Bronchial epithelial cell (primary cell): ENCODE data around the gene ENTREP3. TPM values are rescaled to one million over a fixed set of nuclear protein-coding genes. Genes with fewer than 3 reads are reported as not detected.

ENCODE experiments used
- DNase-seq: peaks from one replicate; pipeline ENCODE4 v3.0.0-alpha.2; 2010; ENCODE audit warnings: low read depth
- FAIRE-seq: peaks from 2 replicates; lab custom pipeline; 2011; peaks lifted over from hg19 to GRCh38; lab: Jason Lieb, UNC
- H3K27me3 ChIP-seq: 2 replicates; pipeline ENCODE4 v1.5.1; 2011; ENCODE audit warnings: low read length; ENCODE audit not compliant: control insufficient read depth, insufficient read depth
- H3K36me3 ChIP-seq: 2 replicates; pipeline ENCODE4 v1.5.1; 2011; ENCODE audit warnings: low read length; ENCODE audit not compliant: control insufficient read depth, insufficient read depth
- H3K4me3 ChIP-seq: 2 replicates; pipeline ENCODE4 v1.5.1; 2011; ENCODE audit warnings: mild to moderate bottlenecking, low read depth, low read length, control low read depth
- total RNA-seq: library from RNA; depleted of rRNA; stranded (reverse); fragments of >200 nt; gene quantifications from 2 replicates; pipeline ENCODE4 v1.2.1, GENCODE V29; 2014
- TF ChIP-seq, protein P1 (sequence below): IDR thresholded peaks from 2 replicates; pipeline ENCODE4 v1.5.1; 2011; ENCODE audit warnings: mild to moderate bottlenecking, moderate library complexity, low read length, control low read depth, inconsistent platforms; ENCODE audit not compliant: insufficient read depth, severe bottlenecking

Gene ENTREP3, protein sequence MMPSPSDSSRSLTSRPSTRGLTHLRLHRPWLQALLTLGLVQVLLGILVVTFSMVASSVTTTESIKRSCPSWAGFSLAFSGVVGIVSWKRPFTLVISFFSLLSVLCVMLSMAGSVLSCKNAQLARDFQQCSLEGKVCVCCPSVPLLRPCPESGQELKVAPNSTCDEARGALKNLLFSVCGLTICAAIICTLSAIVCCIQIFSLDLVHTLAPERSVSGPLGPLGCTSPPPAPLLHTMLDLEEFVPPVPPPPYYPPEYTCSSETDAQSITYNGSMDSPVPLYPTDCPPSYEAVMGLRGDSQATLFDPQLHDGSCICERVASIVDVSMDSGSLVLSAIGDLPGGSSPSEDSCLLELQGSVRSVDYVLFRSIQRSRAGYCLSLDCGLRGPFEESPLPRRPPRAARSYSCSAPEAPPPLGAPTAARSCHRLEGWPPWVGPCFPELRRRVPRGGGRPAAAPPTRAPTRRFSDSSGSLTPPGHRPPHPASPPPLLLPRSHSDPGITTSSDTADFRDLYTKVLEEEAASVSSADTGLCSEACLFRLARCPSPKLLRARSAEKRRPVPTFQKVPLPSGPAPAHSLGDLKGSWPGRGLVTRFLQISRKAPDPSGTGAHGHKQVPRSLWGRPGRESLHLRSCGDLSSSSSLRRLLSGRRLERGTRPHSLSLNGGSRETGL
- total RNA-seq, result 3.2 and 3.7 TPM in 2 replicates

DNA sequence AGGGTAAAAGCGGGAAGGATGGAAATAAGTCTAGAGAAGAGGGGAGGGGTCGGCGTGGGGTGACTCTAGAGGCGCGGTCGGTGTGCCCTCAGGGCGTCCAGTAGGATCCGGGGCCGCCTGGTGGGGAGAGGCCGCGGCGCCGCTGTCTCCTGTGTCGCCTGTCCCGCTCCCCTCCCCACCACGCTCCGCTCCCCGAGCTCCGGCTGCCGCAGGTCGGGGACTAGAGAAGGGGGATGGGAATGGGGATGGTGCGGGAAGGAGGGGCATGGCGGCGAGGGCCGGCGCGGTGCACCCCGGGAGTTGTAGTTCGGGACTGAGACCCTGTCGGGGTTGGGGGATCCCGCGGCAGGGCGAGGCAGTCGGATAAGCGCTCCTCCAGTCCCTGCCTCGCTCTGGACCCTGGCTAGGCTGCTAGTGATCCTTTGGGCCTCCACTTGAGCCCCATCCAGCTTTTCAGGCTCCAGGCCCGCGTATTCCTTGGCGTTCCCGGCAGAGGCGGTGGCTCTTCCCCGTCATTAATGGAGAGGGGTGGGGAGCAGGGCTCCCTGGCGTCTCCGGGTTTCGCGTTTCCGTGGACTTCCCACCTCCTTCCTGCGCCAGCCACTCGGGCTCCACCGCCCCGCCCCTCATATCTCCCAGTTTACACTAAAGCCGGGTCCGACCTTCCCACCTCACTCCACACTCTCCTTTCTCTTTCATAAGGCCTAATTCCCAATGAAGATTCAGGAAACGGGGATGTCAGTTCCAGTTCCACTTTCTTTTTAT lies at the start of gene ENTREP3:
TSS of gene ENTREP3 (minus strand) at position 241 of the 765 bp plus-strand sequence. CDS start 606 bp downstream, outside the sequence.
- DNase-seq (peak; percentile 62), FAIRE-seq (no peak)
- Histone ChIP-seq H3K27me3 (no peaks in the 10 kb centered on the region), H3K4me3 (peak within 1 kb of the TSS; percentile 82), H3K36me3 (peaks cover 8% of the 10 kb centered on the region)
- TF ChIP-seq, protein P1, sequence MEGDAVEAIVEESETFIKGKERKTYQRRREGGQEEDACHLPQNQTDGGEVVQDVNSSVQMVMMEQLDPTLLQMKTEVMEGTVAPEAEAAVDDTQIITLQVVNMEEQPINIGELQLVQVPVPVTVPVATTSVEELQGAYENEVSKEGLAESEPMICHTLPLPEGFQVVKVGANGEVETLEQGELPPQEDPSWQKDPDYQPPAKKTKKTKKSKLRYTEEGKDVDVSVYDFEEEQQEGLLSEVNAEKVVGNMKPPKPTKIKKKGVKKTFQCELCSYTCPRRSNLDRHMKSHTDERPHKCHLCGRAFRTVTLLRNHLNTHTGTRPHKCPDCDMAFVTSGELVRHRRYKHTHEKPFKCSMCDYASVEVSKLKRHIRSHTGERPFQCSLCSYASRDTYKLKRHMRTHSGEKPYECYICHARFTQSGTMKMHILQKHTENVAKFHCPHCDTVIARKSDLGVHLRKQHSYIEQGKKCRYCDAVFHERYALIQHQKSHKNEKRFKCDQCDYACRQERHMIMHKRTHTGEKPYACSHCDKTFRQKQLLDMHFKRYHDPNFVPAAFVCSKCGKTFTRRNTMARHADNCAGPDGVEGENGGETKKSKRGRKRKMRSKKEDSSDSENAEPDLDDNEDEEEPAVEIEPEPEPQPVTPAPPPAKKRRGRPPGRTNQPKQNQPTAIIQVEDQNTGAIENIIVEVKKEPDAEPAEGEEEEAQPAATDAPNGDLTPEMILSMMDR, result no peak

DNA sequence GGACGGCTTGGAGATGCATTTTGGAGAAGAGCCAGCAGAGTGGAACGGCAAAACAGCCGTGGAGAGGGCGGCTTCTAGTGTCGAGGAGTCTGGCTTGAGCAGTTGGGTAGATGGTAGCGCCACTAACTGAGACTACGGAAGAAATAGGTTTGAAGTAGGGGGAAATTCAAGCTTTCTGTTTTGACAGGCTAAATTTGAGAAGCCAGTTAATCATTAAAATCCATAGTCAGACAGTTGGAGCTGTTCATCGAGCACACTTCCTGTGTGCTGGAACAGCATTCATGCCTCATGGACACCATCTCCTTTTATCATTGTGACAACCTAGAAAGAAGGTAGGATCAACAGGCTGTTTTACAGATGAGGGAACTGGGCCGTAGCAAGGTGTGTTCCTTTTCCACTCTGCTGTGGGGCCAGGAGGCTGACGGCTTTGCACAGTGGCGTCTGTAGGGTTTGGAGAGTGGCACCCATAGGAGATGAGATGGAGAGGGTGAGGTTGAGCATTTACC lies 49.3 kb upstream of the ENTREP3 start:
- H3K27me3 ChIP-seq, result no peaks in the 10 kb centered on the region
- H3K4me3 ChIP-seq, result no peak overlapping the region
- TF ChIP-seq, protein P1, result no peak
- no peak for DNase-seq
- no peaks in the 10 kb centered on the region for H3K36me3 ChIP-seq
- FAIRE-seq, result no peak

DNA sequence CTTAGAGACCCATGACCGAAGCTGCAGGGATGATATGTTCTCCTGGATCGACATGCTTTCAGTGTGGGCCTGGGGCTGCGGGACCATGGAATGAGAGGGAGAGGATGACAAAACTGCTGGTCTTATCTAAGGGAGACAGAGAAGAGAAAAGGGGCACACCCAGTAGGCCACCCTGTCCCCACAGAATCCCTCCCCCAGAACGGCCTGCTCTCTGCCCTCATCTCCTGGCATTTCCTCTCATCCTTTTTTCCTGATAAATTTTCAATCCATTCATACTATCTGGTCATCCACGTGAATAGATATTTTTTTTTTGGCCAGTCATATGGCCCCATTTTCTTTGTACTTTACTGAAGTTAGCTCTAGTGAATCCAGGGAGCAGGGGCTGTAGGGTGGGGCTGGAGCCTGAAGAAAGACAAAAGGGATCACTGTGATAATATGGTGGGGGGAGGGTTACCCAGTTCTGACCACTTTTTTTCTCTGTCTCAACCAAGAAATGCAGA lies 46.1 kb upstream of the ENTREP3 start, which contains the start of gene PKLR:
TSS of gene PKLR (minus strand) at position 97 of the 500 bp plus-strand sequence. CDS start at position 54, 43 bp downstream.
- Histone ChIP-seq H3K36me3 (no peaks in the 10 kb centered on the region), H3K27me3 (no peaks in the 10 kb centered on the region), H3K4me3 (no peak within 1 kb of the TSS)
- FAIRE-seq (no peak), DNase-seq (no peak)
- TF ChIP-seq, protein P1, result no peak

DNA sequence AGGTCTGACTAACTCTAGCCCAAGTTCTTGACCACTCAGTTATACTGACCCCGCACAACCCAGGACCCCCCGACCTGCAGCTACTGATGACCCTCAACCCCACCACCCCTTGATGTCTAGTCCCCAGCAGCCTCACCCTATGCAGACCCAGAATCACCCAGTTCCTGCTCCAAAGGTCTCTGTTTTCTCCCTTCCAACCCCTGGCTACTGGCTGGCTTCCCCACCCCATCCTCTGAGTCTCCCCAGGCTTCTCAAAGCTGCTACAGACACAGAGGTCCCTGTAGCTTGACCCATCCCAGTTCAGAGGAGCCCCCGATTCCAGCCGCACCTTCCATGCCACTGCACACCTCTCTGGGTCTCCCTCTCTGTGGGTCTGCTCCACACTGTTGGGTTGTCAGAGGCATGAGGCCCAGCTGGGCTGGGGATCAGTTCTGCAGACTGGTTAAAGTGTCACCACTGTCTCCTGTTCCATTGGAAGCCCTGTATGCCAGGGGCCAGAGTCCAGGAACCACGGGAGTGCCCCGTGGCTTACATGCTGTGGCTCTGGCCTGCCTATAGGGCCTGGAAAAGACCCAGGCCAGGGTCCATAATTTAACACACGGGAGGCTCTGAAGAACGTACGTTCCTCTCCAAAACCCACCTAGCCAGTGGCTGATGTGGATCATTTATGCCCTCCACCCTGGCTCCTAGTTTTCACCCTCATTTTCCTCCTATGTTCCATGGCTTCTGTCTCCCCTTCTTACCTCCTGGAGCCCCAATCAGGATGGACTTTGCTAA lies 45.5 kb upstream of the ENTREP3 start:
- Histone ChIP-seq H3K36me3 (no peaks in the 10 kb centered on the region), H3K27me3 (no peaks in the 10 kb centered on the region), H3K4me3 (no peak overlapping the region)
- no peak for DNase-seq
- no peak for FAIRE-seq
- TF ChIP-seq, protein P1, result no peak

DNA sequence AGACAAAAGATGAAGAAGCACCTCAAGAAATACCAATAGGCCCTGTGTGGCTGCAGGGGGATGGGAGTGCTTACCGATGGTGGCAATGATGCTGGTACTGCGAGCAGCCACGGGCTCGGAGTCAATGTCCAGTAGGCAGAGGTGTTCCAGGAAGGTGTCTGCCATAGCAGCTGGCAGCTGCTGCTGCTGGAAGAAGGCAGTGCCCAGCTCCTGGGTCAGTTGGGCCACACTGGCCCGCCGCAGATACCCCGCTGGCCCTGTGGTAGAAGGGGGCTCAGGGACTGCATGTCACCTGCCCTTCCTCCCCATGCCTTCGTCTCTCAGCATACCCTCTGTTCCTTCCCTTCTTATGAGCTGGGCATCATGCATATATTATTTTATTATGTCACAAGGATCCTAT lies 44.7 kb upstream of the ENTREP3 start:
- Histone ChIP-seq H3K4me3 (no peak overlapping the region), H3K36me3 (no peaks in the 10 kb centered on the region), H3K27me3 (peaks cover 2% of the 10 kb centered on the region)
- TF ChIP-seq, protein P1, result no peak
- FAIRE-seq, result no peak
- DNase-seq, result no peak
